Endothelial cell (in vitro differentiated cells): Measurements from ENCODE around the gene LDB2. TPM values are rescaled to one million over a fixed set of nuclear protein-coding genes. Genes with fewer than 3 reads are reported as not detected.

ENCODE experiments used
- DNase-seq: peaks from one replicate; pipeline ENCODE4 v3.0.0; 2021; ENCODE audit warnings: low spot score
- H3K27ac Mint-ChIP-seq: one replicate; pipeline ENCODE4 v1.8.0; 2021; ENCODE audit warnings: mixed read lengths, inconsistent platforms; ENCODE audit not compliant: unreplicated experiment
- H3K27me3 Mint-ChIP-seq: one replicate; pipeline ENCODE4 v1.8.0; 2021; ENCODE audit warnings: mild to moderate bottlenecking, moderate library complexity, mixed read lengths, inconsistent platforms; ENCODE audit not compliant: unreplicated experiment
- H3K36me3 Mint-ChIP-seq: one replicate; pipeline ENCODE4 v1.8.0; 2021; ENCODE audit warnings: mild to moderate bottlenecking, low read depth, mixed read lengths, inconsistent platforms; ENCODE audit not compliant: unreplicated experiment
- H3K4me1 Mint-ChIP-seq: one replicate; pipeline ENCODE4 v1.8.0; 2021; ENCODE audit warnings: mild to moderate bottlenecking, mixed read lengths, inconsistent platforms; ENCODE audit not compliant: unreplicated experiment
- H3K4me3 Mint-ChIP-seq: one replicate; pipeline ENCODE4 v1.8.0; 2021; ENCODE audit warnings: mild to moderate bottlenecking, mixed read lengths, inconsistent platforms; ENCODE audit not compliant: unreplicated experiment
- H3K9me3 Mint-ChIP-seq: one replicate; pipeline ENCODE4 v1.8.0; 2021; ENCODE audit warnings: mixed read lengths, inconsistent platforms; ENCODE audit not compliant: unreplicated experiment
- CTCF ChIP-seq: fragments of 200-600 bp; sonication (generic); IDR thresholded peaks from one replicate; pipeline ENCODE4 v1.5.0; 2021; ENCODE audit warnings: antibody characterized with exemption; ENCODE audit not compliant: unreplicated experiment
- total RNA-seq: library from RNA; stranded (reverse); fragmentation: NEBNext Ultra II Directional; extraction: Animal tissue kit (Norgen Biotek cat#: 25700); gene quantifications from one replicate; pipeline ENCODE4 v1.2.1, GENCODE V29; 2021; ENCODE audit not compliant: unreplicated experiment

LDB2 gene
- total RNA-seq, 1 donor from 2014 or later, result 268 TPM

- Mint-ChIP-seq H3K36me3 (peaks cover 53% of the 10 kb centered on the region), H3K27ac (no peak overlapping the region), H3K9me3 (no peaks in the 10 kb centered on the region), H3K4me3 (peak overlapping the region; percentile 35), H3K27me3 (peaks cover 6% of the 10 kb centered on the region), H3K4me1 (peaks cover 28% of the 10 kb centered on the region)
- no peak for DNase-seq
- no peak for TF ChIP-seq CTCF
These were observed 360.5 kb downstream of the LDB2 start for GRCh38 chr4:16537926-16538325.

GRCh38 chr4:16532240-16532970 is 366.0 kb downstream of the LDB2 start:
- peaks cover 27% of the 10 kb centered on the region for H3K4me1 Mint-ChIP-seq

GRCh38 chr4:16530688-16531635 is 367.5 kb downstream of the LDB2 start:
- no peaks in the 10 kb centered on the region for H3K9me3 Mint-ChIP-seq

More at GRCh38 chr4:16532240-16532970, 366.0 kb downstream of the LDB2 start:
- H3K27me3 Mint-ChIP-seq, result peaks cover 13% of the 10 kb centered on the region
- H3K9me3 Mint-ChIP-seq, result no peaks in the 10 kb centered on the region
- no peak for DNase-seq
- no peak for TF ChIP-seq CTCF
- peaks cover 38% of the 10 kb centered on the region for H3K36me3 Mint-ChIP-seq
- no peak overlapping the region for H3K4me3 Mint-ChIP-seq
- H3K27ac Mint-ChIP-seq, result no peak overlapping the region

GRCh38 chr4:16524911-16525554 is 373.4 kb downstream of the LDB2 start:
- no peak for DNase-seq

More at GRCh38 chr4:16530688-16531635, 367.5 kb downstream of the LDB2 start:
- Mint-ChIP-seq H3K4me3 (peak overlapping the region; percentile 63), H3K27me3 (peaks cover 11% of the 10 kb centered on the region), H3K4me1 (peaks cover 22% of the 10 kb centered on the region), H3K36me3 (peaks cover 28% of the 10 kb centered on the region), H3K27ac (no peak overlapping the region)
- no peak for TF ChIP-seq CTCF
- DNase-seq, result no peak

More at GRCh38 chr4:16524911-16525554, 373.4 kb downstream of the LDB2 start:
- Mint-ChIP-seq H3K9me3 (no peaks in the 10 kb centered on the region), H3K4me3 (peak overlapping the region; percentile 27), H3K4me1 (peaks cover 26% of the 10 kb centered on the region), H3K27me3 (peaks cover 2% of the 10 kb centered on the region), H3K27ac (no peak overlapping the region), H3K36me3 (peaks cover 32% of the 10 kb centered on the region)
- no peak for TF ChIP-seq CTCF
